ENCODE results near the gene CD300A.
A peak's percentile ranks its signal among the peaks of the same experiment; 100 is the strongest.

The CD300A gene

DNA sequence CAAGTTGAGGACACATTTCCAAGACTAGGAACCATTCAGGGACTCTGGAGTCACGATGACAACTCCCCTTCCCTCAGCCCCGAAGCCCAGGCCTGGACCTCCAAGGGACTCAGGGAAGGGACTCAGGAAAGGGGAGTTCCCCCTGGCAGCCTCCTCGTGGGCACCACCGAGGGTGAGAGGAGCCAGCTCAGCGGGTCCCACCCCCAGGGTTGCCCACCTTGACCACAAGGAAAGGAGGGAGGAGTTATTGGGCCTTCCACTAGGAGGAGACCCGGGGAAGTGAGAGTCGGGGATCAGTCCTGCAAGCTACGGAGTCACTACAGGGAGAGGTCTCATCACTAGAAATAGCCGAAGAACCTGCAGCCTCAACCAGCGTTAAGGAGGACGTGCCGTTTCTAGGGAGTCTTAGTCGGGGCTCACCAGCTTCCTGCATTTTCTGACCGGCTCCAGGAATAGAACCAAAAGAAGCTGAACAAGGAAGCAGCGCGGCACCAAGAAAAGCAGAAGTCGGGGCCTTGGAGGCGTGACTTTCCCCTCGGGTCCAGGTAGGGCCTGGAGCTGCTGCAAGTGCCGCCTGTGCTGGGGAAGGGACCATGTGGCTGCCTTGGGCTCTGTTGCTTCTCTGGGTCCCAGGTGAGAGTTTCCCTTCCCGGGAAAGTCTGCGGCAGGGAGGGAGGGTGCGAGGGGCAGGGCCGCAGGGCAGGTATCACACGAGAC is at the start of gene CD300A:
Gene CD300A (plus strand): TSS at position 524 of the 717 bp plus-strand sequence. CDS start 70 bp downstream, at position 594.
- TF ChIP-seq, protein P1, sequence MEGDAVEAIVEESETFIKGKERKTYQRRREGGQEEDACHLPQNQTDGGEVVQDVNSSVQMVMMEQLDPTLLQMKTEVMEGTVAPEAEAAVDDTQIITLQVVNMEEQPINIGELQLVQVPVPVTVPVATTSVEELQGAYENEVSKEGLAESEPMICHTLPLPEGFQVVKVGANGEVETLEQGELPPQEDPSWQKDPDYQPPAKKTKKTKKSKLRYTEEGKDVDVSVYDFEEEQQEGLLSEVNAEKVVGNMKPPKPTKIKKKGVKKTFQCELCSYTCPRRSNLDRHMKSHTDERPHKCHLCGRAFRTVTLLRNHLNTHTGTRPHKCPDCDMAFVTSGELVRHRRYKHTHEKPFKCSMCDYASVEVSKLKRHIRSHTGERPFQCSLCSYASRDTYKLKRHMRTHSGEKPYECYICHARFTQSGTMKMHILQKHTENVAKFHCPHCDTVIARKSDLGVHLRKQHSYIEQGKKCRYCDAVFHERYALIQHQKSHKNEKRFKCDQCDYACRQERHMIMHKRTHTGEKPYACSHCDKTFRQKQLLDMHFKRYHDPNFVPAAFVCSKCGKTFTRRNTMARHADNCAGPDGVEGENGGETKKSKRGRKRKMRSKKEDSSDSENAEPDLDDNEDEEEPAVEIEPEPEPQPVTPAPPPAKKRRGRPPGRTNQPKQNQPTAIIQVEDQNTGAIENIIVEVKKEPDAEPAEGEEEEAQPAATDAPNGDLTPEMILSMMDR (IDR thresholded peaks at IDR 0.05; ENCODE audit: borderline replicate concordance, insufficient read depth, low read depth, low read length), result no peak
- peak within 1 kb of the TSS; percentile 86 for H3K4me3 ChIP-seq (ENCODE audit: low read depth, low read length)

DNA sequence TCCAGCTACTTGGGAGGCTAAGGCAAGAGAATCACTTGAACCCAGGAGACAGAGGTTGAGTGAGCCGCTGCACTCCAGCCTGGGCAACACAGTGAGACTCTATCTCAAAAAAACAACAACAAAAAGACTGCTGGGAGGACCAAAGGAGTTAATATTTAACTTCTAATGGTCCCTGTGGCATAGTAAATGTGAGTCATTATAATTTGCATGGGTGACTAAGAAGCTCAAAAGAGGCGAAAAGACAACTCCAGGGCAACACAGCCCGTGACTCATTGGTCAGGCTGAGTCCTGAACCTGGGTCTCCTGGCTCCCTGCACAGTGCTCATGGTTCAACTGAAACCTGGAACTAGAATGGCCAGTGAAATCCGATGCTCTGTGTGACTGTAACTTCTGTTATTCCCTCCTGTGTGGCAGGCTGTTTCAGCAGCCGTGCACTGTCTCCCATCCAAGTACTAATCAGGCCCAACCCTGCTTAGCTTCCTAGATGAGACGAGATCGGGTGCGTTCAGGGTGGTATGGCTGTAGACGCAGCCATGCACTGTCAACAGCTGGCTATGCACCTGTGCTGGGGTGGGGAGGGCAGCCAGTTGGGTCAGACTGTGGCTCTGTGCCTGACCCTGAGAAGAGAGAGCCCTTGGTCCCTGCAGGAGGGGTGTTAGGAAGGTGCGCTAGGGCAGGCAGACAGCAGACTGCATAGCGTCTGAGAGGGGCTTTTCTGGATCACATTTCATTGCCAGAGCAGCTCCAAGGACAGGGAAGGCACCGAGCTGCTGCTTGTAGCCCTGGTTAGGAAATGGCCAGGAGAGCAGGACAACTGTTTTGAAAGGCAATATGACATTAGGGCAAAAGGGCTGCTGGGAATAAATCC is 49.0 kb upstream of the CD300A start:
- no peak overlapping the region for H3K4me3 ChIP-seq (ENCODE audit: low read depth, low read length)
- TF ChIP-seq, protein P1 (IDR thresholded peaks at IDR 0.05; ENCODE audit: borderline replicate concordance, insufficient read depth, low read depth, low read length), result no peak

DNA sequence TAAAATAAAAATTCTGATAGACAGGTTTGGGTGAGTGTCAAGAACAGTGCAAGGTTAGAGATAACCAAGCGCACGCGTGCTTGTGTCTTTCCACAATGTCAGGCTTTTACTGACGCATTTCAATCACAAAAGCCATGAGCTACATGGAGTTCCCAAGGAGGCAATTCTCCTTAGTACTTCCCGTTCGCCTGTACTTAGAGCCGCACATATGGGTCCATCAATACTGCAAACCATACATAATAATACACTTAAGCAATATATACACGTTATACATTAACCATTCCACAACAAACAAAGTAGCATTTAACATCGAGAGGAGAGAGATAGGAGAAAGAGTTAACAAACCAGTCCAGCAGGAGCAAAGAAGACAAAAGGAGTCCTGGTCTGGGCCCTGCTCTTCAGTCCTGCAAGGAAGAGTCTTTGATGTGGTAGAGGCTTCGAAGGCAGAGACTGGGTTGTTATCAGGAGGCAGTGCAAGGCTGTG is 46.5 kb upstream of the CD300A start:
- TF ChIP-seq, protein P1 (IDR thresholded peaks at IDR 0.05; ENCODE audit: borderline replicate concordance, insufficient read depth, low read depth, low read length), result no peak
- no peak overlapping the region for H3K4me3 ChIP-seq (ENCODE audit: low read depth, low read length)

DNA sequence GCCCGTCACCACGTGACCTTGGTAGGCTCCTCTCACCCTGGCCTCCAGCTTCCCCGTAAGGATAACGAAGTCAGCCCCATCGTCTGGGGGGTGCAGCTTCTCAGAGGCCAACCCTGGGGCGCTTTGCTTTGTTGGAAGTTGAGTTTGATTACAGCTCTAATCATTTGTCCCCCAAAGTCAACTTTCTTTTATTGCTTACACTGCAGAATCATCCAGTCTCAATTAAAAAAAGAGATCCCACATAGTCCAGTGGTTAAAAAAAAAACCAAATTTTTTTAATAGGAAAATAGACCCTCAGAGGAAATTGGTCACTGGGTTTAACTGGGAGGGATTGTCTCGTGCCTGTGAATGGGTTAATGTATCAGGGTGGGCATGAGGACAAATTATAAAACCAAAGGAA is 42.3 kb upstream of the CD300A start:
- TF ChIP-seq, protein P1 (IDR thresholded peaks at IDR 0.05; ENCODE audit: borderline replicate concordance, insufficient read depth, low read depth, low read length), result no peak
- H3K4me3 ChIP-seq (ENCODE audit: low read depth, low read length), result no peak overlapping the region

DNA sequence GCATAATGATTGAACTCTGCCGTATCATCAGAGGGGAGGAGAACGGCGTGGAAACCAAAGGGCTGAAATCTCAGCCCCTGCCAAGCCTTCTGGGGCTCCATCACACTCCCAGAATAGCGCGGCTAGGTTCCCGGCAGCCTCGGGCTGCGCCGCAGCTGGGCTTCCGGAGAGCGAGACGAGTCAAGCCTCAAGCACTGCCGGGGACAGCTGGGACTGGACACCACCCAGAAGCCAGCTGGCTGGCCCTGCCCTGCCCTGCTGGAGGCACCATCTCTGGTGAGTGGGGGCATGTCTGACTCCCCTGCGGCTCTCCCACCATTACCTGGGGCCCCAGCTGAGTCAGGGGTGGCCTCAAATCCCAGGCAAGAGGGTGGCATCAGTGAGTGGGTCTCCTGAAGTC is 41.8 kb upstream of the CD300A start:
- no peak overlapping the region for H3K4me3 ChIP-seq (ENCODE audit: low read depth, low read length)
- TF ChIP-seq, protein P1 (IDR thresholded peaks at IDR 0.05; ENCODE audit: borderline replicate concordance, insufficient read depth, low read depth, low read length), result no peak

DNA sequence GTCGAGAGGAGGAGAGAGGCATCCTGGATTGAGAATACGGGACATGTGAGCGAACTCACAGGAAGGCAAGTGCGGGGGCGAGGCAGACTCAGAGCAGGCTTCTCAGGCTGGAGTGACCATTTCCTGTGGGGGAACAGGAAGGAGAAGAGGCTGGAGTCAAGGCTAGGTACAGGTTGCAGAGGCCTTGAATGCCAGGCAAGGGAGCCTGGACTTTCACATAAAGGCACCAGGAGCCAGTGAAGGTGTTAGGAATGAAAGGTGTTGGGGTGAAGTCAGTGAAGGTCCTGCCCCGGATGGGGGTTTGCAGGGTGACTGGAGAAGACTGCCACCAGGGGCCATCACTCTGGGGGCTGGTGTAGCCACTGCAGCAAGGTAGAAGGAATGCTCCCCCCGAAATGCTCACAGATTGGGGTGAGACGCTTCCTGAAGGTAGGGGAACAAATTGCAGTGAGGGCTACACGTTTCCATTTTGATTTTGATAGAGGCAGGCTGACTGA is 39.8 kb upstream of the CD300A start:
- TF ChIP-seq, protein P1 (IDR thresholded peaks at IDR 0.05; ENCODE audit: borderline replicate concordance, insufficient read depth, low read depth, low read length), result no peak
- H3K4me3 ChIP-seq (ENCODE audit: low read depth, low read length), result no peak overlapping the region
